Cerebellar nuclear complex (tissue), 1 donor: Measurements from ENCODE around the gene CFAP54.

Experiments
- DNase-seq, 2 experiments: peaks; one replicate each; lab custom pipeline; 2025; lab: John Stamatoyannopoulos, UW

CFAP54 gene

GRCh38 chr12:96828169-96828789 is 338.9 kb downstream of the CFAP54 start:
- DNase-seq: no peak

GRCh38 chr12:96829354-96829753 is 340.0 kb downstream of the CFAP54 start:
- DNase-seq: no peak

DNA sequence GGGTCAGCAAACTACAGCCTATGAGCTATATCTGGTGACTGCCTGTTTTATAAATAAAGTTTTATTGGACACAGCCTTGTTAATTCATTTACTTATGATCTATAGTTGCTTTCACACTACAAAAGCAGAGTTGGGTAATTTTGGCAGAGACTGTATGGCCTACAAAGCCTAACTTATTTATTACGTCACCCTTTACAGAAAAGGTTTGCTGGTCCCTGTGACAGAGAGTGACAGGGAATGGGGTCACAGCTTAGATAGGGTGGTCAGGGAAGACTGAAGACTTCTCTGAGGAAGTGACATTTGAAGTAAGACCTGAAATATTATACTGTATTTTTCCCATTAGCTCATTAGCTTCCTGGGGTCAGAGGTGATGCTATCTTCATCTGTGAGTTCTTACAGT is 342.0 kb downstream of the CFAP54 start:
- DNase-seq: no peak

GRCh38 chr12:96846293-96846692 is 356.9 kb downstream of the CFAP54 start:
- no peak for DNase-seq

GRCh38 chr12:96850676-96851075 is 361.3 kb downstream of the CFAP54 start:
- no peak for DNase-seq

- no peak for DNase-seq
These were observed 368.8 kb downstream of the CFAP54 start for GRCh38 chr12:96858162-96858561.

- DNase-seq: no peak
These were observed 372.3 kb downstream of the CFAP54 start for GRCh38 chr12:96861656-96862055.

DNA sequence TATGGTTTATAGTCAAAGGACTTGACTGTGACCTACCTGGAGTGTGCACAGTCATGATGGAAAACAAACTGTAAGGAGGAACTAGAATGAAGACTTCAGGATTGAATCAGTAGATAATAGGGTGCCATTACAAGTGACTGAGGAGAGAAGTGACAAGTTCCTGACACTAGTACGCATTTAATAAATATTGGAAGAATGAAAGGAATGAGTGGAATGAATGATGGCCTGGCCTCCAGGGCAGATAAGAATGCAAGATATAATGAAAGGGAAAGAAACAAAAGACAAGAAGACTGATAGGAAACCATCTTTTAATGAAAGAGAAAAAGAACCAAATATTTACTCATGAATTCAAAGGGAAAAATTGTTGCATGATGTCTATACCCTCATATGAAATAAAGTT is 372.9 kb downstream of the CFAP54 start:
- DNase-seq: no peak

DNA sequence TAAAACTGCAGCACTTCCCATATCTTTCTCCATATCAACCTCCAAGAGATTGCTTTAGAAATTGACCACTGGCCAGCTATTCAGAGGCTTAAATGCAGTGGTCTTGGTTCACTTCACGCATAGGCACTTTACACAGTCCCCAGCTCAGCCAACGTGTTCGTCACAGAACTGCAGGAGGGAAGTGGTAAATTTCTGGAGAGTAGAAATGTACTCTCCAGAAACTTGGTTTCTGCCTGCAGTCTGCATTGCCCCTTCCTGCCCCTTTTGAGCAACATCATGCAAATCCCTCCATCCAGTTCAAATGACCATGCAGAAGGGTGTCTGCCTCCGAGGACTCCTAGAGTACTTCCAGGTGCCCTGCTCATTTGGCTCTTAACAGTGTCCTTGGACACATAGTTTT is 375.0 kb downstream of the CFAP54 start:
- DNase-seq: no peak

GRCh38 chr12:96866801-96867590 is 377.6 kb downstream of the CFAP54 start:
- DNase-seq: no peak

DNA sequence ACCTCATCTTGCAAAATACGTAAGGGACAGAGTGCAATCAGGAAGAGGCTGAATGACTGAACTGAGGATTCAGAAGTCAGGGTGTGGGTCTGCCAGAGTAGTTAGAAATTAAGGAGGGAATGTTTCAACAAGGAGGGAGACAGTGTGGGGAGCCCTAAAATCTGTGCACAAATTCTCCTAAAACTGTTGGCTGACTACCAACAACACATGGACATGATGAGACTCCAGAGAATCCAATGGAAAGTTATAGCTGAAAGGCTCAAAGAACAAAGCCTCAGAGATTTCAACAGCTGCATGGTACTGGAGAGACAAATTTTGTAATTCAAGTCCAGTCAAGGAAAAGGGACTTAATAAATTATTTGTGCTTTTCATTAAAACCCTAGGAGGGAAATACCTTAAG is 381.6 kb downstream of the CFAP54 start:
- no peak for DNase-seq

DNA sequence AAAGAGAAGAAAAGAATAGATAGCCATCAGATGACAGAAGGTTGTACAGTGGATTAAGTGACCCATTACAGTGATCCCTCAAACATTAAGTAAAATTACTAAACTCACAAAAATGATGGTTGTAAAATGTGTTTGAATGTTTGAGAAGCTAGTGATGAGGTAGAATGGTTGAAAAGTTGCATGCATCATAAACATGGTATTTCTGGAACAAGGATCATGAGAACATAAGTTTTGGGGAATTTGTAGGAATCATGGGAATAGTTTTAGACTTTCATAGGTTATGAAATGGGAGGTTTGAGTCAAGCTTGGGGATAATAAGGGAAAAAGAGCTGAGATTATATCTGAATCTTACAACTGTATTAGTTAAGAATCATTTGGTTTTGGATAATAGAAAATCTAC is 383.6 kb downstream of the CFAP54 start:
- DNase-seq: no peak

GRCh38 chr12:96874211-96874610 is 384.8 kb downstream of the CFAP54 start:
- DNase-seq: no peak

GRCh38 chr12:96876966-96877365 is 387.6 kb downstream of the CFAP54 start:
- no peak for DNase-seq

DNA sequence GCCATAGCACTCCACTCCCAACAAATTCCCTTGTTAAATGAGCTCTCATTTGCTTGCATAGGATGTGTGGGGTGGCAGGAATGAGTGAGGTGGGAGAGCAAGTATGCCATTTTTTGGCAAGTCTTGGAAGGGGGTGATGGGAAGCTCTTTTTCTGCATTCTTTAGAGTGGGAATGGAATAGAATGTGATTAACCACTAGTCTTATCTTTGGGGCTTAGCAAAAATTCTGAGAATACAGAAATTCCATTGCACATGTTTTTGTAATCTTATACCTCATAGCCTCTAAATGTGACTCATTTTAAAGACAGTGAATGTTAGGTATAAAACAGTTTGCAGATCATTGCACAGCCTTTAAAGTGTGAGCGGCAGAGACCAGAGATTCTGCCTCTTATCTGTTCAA is 389.3 kb downstream of the CFAP54 start:
- no peak for DNase-seq

DNA sequence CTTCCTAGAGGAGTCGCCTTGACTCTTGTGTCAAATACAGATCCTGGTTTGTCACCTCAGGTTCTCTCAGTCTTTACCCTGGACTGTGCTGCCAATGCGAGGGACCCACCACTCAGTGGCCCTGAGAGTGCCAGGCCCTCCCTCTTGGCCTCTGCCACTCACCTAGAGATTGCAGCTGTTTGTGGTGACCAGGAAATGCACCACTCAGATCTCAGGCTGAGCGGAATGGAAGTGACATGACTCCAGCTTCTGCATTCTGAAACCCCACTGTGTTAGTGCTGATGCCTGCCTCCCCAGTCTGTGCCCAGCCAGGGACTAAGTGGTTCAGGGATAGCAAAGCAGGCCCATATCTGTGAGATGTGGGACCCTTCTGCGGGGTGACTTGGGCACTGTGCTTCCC is 389.9 kb downstream of the CFAP54 start:
- DNase-seq: no peak

DNA sequence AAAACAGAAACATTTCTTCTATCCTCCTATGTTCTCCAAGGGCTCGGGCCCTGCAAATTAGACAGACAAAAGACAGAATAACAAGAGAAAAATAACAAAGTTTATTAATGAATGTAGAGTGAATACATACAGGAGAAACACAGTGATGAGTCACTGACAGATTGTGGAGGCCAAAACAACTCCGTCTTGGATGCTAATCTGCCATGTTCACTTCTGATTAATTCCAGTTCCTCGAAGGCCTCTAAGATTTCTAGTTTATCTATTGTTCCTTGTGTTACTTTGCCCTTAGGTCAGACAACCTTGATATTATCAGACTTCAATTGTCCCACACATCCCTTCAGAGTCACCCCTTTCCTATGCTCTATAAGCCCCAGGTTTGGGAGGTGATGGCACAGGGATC is 390.8 kb downstream of the CFAP54 start:
- no peak for DNase-seq

DNA sequence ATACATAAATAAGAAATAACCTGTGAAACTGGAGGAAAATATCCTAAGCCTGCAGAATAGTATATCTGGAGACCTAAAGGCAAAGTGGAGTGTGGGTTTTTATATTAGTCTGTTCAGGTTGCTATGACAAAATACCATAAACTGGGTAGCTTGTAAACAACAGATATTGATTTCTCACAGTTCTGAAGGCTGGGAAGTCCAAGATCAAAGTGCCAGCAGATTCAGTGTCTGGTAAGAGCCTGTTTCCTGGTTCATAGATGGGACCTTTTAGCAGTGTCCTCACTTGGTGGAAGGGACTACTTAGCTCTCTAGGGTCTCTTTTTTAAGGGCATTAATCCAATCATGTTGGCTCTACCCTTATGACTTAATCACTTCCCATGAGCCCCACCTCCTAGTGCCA is 392.2 kb downstream of the CFAP54 start:
- no peak for DNase-seq

DNA sequence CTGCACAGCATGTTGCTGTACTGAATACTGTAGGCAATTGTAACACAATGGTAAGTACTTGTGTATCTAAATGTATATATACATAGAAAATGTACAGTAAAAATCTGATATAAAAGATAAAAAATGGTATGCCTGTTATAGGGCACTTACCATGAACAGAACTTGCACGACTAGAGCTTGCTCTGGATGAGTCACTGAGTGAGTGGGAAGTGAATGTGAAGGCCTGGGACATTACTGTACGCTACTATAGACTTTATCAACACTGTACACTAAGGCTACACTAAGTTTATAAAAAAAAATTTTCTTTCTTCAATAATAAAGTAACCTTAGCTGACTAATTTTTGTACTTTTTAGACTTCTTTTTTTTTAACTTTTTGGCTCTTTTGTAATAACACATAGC is 393.5 kb downstream of the CFAP54 start:
- no peak for DNase-seq

- DNase-seq: no peak
These were observed 394.2 kb downstream of the CFAP54 start for GRCh38 chr12:96883571-96883970.

DNA sequence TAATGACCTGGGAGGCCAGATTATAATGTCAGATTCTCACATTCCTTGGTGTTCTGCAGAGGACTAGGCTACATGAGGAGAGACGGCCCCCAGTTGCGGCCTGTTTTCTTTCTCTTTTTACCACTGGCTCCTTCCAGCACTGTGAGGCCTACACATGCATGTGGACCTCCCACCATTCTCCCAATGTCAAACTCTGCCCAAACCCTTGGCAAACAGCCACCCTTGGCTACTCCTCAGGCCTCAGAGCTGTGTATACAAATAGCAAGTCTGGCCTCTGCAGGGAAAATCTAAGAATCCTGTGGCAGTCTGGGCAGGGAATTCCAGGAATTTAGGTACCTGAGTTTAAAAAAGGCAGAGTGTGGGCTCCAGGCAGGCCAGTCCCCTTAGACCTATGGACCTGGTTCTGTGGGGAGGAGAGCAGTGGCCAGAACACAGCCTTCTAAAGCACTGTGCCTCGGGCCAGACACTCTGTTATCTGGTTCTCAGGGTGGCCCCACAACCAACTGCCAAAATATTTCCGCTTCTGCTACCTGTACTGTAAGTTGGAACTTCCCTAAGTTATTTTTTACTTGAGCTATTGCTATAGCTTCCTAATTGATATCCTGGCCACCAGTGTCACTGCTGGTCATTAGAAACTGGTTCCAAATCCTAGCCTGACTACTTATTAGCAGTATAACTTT is 397.8 kb downstream of the CFAP54 start:
- no peak for DNase-seq

DNA sequence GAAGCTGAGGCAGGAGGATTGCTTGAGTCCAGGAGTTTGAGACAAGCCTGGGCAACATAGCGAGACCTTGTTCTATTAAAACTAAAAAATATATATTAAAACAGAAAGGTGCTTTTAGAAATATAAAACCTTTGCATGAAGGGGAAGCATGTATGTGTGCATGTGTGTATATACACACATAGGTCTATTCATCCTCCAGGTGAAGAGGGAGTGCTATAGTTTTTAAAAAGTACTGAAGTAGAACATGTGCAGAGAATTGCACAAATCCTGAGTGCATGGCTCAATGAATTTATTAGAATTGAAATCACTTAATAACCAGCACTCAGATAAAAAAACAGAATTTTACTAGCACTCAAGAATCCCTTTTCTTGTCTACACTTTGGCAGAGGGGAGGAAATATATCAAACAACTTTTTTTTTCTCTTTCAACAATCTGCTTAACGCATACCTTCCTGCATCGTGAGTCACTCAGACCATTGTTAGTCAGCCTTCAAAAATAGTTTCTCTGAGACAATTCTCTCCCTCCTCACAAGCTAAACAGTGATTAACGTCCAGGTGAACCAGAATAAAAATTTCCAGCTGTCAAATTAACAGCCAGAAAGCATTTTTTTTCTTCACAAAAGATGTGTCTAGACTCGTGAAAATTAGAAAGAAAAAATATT is 400.0 kb downstream of the CFAP54 start:
- no peak for DNase-seq

GRCh38 chr12:96890331-96890730 is 401.0 kb downstream of the CFAP54 start:
- no peak for DNase-seq
